Keratinocyte (primary cell): ENCODE measurements around the gene VARS1. TPM values are rescaled to one million over a fixed set of nuclear protein-coding genes. Genes with fewer than 3 reads are reported as not detected.
A peak's percentile ranks its signal among the peaks of the same experiment; 100 is the strongest.

Experiments
- DNase-seq: peaks from one replicate; pipeline ENCODE4 v3.0.0-alpha.2; 2011; ENCODE audit warnings: low read depth, missing footprints, low spot score
- FAIRE-seq: peaks from 2 replicates; lab custom pipeline; 2011; peaks lifted over from hg19 to GRCh38; lab: Jason Lieb, UNC
- H2AFZ ChIP-seq: 2 replicates; pipeline ENCODE4 v1.6.0; 2012; ENCODE audit warnings: low read length, control low read depth, inconsistent platforms; ENCODE audit not compliant: control insufficient read depth
- H3K27ac ChIP-seq: 2 replicates; pipeline ENCODE4 v1.5.1; 2011; ENCODE audit warnings: low read length; ENCODE audit not compliant: control insufficient read depth, insufficient read depth
- H3K27me3 ChIP-seq: 3 replicates; pipeline ENCODE4 v1.6.0; 2011; ENCODE audit warnings: low read length; ENCODE audit not compliant: control insufficient read depth, insufficient read depth; ENCODE audit errors: extremely low read depth
- H3K36me3 ChIP-seq, 2 experiments: 2 replicates in 1 of 2; 3 replicates in 1 of 2; pipeline ENCODE4 v1.5.1; 2011; ENCODE audit warnings: low read length in 2 of 2, mild to moderate bottlenecking in 1 of 2; ENCODE audit not compliant: control insufficient read depth in 2 of 2, insufficient read depth in 2 of 2; ENCODE audit errors: extremely low read depth in 1 of 2
- H3K4me1 ChIP-seq: 3 replicates; pipeline ENCODE4 v1.5.1; 2011; ENCODE audit warnings: low read length; ENCODE audit not compliant: control insufficient read depth, insufficient read depth; ENCODE audit errors: extremely low read depth
- H3K4me2 ChIP-seq: 3 replicates; pipeline ENCODE4 v1.6.0; 2011; ENCODE audit warnings: low read depth, low read length; ENCODE audit not compliant: control insufficient read depth, insufficient read depth; ENCODE audit errors: extremely low read depth
- H3K4me3 ChIP-seq, 3 experiments: fragments of 200-600 bp in 1 of 3; sonication (generic) in 1 of 3; 2 replicates in 2 of 3; 3 replicates in 1 of 3; pipeline ENCODE4 v1.5.1; 2011 to 2016; ENCODE audit warnings: low read length in 3 of 3, mild to moderate bottlenecking in 3 of 3, control low read depth in 2 of 3, inconsistent platforms in 1 of 3, low read depth in 1 of 3, mixed read lengths in 1 of 3, mixed run types in 1 of 3, moderate library complexity in 1 of 3; ENCODE audit not compliant: control insufficient read depth in 2 of 3, insufficient read depth in 2 of 3; ENCODE audit errors: extremely low read depth in 1 of 3
- H3K79me2 ChIP-seq: 2 replicates; pipeline ENCODE4 v1.6.0; 2012; ENCODE audit warnings: low read length; ENCODE audit not compliant: control insufficient read depth, insufficient read depth
- H3K9ac ChIP-seq: 3 replicates; pipeline ENCODE4 v1.6.0; 2011; ENCODE audit warnings: low read length; ENCODE audit not compliant: control insufficient read depth, insufficient read depth; ENCODE audit errors: extremely low read depth
- H3K9me1 ChIP-seq: 3 replicates; pipeline ENCODE4 v1.6.0; 2011; ENCODE audit warnings: low read length; ENCODE audit not compliant: control insufficient read depth, insufficient read depth; ENCODE audit errors: extremely low read depth
- H3K9me3 ChIP-seq: 2 replicates; pipeline ENCODE4 v1.5.1; 2012; ENCODE audit warnings: low read depth, low read length; ENCODE audit not compliant: control insufficient read depth
- H4K20me1 ChIP-seq: 3 replicates; pipeline ENCODE4 v1.6.0; 2011; ENCODE audit warnings: low read length; ENCODE audit not compliant: control insufficient read depth, insufficient read depth; ENCODE audit errors: extremely low read depth
- CTCF ChIP-seq, 3 experiments: IDR thresholded peaks in 1 of 3; conservative IDR thresholded peaks in 1 of 3; optimal IDR thresholded peaks in 1 of 3; 2 replicates in 2 of 3; 3 replicates in 1 of 3; pipeline versions ENCODE3 to v1.5.1; 2011; ENCODE audit warnings: low read length in 3 of 3, mild to moderate bottlenecking in 3 of 3, moderate library complexity in 2 of 3, control low read depth in 1 of 3, inconsistent platforms in 1 of 3; ENCODE audit not compliant: insufficient read depth in 2 of 3; ENCODE audit errors: extremely low read depth in 1 of 3
- EZH2 ChIP-seq: IDR thresholded peaks from one replicate; pipeline ENCODE4 v1.6.1; 2012; ENCODE audit warnings: inconsistent platforms, mild to moderate bottlenecking, low read length, moderate library complexity
- dilution Hi-C: fragments of 300-500 bp; cut with MboI; formaldehyde crosslinking; loops from one replicate; pipeline ENCODE4 v1.7.0; 2020; ENCODE audit warnings: low sequenced_read_pairs; ENCODE audit not compliant: extremely low pct_ligation_motif_present
- polyA plus RNA-seq, 5 experiments: library from polyadenylated mRNA; depleted of rRNA in 3 of 5; stranded (reverse) in 3 of 5; stranded (forward) in 1 of 5; unstranded in 1 of 5; fragments of >200 nt; gene quantifications; 1 replicate in 1 of 5; 2 replicates in 3 of 5; 3 replicates in 1 of 5; pipeline versions ENCODE4 v1.2.1 to v1.2.3, GENCODE V29; 2011 to 2012; ENCODE audit warnings: missing spikeins in 2 of 5, low read depth in 1 of 5, low replicate concordance in 1 of 5

The VARS1 gene
- polyA plus RNA-seq, 1 donor (not counting 4 experiments of a cell fraction or from before 2014, with no cell fraction given): 26.3 TPM

- peak within 1 kb of the TSS; percentile 85 for H3K4me2 ChIP-seq
- dilution Hi-C loops: no loop called here
- FAIRE-seq: no peak
Observed at GRCh38 chr6:31815025-31815838, 19.7 kb upstream of the VARS1 start, which contains the start of the genes HSPA1A and HSPA1L. Gene HSPA1A, plus strand, starts transcription at chr6:31815543. Its CDS starts 214 bp downstream, at chr6:31815757. Gene HSPA1L, minus strand, starts transcription at chr6:31815283. Its CDS starts 3,311 bp downstream, at chr6:31811972.

DNA sequence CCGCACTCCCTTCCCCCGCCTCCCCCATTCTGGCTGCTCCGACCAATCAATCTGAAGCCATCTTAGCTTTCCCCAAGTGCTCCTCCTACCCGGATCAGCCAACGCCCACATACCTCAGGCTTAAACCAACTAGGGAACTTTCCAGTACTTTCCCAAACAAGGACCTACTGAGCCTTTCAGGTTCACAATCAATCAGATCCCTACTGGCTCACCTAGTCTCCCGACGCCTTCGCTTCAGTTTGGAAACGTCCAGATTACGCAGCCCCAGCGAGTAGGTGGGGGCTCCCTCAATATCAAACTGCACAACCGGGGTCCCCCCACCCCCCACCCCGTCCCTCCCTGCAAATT lies 19.1 kb upstream of the VARS1 start:
- peak overlapping the region; percentile 77 for H3K27ac ChIP-seq
- peak overlapping the region; percentile 63 for H3K9ac ChIP-seq
- DNase-seq (no peak), FAIRE-seq (no peak)
- H3K9me1 ChIP-seq: no peaks in the 10 kb centered on the region
- dilution Hi-C loops: no loop called here
- H3K27me3 ChIP-seq: no peaks in the 10 kb centered on the region
- H3K79me2 ChIP-seq: peaks cover 23% of the 10 kb centered on the region
- peak overlapping the region; percentile 85 for H3K4me2 ChIP-seq
- TF ChIP-seq CTCF (optimal IDR thresholded peaks at IDR 0.05 in 1 of 3, IDR thresholded peaks at IDR 0.05 in 1 of 3, conservative IDR thresholded peaks at IDR 0.05 in 1 of 3; ENCODE audit: extremely low read depth in 1 of 3, insufficient read depth in 2 of 3, low read length in 3 of 3): no peak
- no peak for TF ChIP-seq EZH2
- H4K20me1 ChIP-seq: no peaks in the 10 kb centered on the region
- peaks cover 22% of the 10 kb centered on the region for H3K4me1 ChIP-seq
- H3K9me3 ChIP-seq: no peaks in the 10 kb centered on the region
- no peaks in the 10 kb centered on the region for H3K36me3 ChIP-seq
- H3K4me3 ChIP-seq: peak overlapping the region; percentile 48 to 71 (median 61)
- peak overlapping the region; percentile 70 for H2AFZ ChIP-seq

More at GRCh38 chr6:31815025-31815838, 19.7 kb upstream of the VARS1 start, which contains the start of the genes HSPA1A and HSPA1L:
- Histone ChIP-seq H4K20me1 (no peaks in the 10 kb centered on the region), H3K9ac (peak within 1 kb of the TSS; percentile 69), H3K79me2 (peaks cover 26% of the 10 kb centered on the region), H3K9me3 (no peaks in the 10 kb centered on the region), H2AFZ (peak within 1 kb of the TSS; percentile 70), H3K4me3 (peak within 1 kb of the TSS; percentile 48 to 71 (median 61)), H3K4me1 (peaks cover 22% of the 10 kb centered on the region), H3K9me1 (no peaks in the 10 kb centered on the region), H3K27me3 (no peaks in the 10 kb centered on the region), H3K27ac (peak within 1 kb of the TSS; percentile 84), H3K36me3 (no peaks in the 10 kb centered on the region)
- TF ChIP-seq EZH2: no peak
- no peak for TF ChIP-seq CTCF (optimal IDR thresholded peaks at IDR 0.05 in 1 of 3, IDR thresholded peaks at IDR 0.05 in 1 of 3, conservative IDR thresholded peaks at IDR 0.05 in 1 of 3; ENCODE audit: extremely low read depth in 1 of 3, insufficient read depth in 2 of 3, low read length in 3 of 3)
- DNase-seq: no peak
